ENCODE data around the gene SLC2A13.

DNA sequence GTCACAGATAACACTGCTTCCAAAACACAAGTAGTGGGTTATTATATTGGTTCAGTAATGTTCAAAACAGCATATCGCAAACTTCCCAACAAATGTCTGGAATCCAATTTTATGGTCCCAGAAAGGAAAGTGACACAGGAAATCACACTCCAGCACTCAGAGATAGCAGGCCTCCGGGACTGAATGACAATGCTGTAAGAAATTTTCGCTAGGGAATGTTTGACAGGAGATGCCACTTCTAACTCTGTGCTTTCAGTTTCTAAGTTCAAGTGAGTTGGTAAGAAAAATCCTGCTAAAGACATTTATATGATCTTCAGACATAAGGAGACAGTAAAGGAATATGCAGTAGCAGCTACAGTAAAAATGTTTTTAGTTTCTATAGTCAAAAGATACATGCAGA, 93.2 kb downstream of the SLC2A13 start:
- TF ChIP-seq EZH2phosphoT487 (IDR thresholded peaks at IDR 0.05; ENCODE audit: borderline replicate concordance), result no peak
- TF ChIP-seq, protein P1, sequence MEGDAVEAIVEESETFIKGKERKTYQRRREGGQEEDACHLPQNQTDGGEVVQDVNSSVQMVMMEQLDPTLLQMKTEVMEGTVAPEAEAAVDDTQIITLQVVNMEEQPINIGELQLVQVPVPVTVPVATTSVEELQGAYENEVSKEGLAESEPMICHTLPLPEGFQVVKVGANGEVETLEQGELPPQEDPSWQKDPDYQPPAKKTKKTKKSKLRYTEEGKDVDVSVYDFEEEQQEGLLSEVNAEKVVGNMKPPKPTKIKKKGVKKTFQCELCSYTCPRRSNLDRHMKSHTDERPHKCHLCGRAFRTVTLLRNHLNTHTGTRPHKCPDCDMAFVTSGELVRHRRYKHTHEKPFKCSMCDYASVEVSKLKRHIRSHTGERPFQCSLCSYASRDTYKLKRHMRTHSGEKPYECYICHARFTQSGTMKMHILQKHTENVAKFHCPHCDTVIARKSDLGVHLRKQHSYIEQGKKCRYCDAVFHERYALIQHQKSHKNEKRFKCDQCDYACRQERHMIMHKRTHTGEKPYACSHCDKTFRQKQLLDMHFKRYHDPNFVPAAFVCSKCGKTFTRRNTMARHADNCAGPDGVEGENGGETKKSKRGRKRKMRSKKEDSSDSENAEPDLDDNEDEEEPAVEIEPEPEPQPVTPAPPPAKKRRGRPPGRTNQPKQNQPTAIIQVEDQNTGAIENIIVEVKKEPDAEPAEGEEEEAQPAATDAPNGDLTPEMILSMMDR (conservative IDR thresholded peaks at IDR 0.05; ENCODE audit: low read length), result no peak
